SK-N-SH (cell line): ENCODE measurements around the gene OGFOD3. TPM values are rescaled to one million over a fixed set of nuclear protein-coding genes. Genes with fewer than 3 reads are reported as not detected.

Experiments
- CTCF ChIA-PET: fragments of 300-600, 350-600 bp; formaldehyde crosslinking; extraction: SDS; loops from one replicate; lab custom pipeline; 2021; lab: Yijun Ruan, JAX
- POLR2A ChIA-PET: fragments of 350-600 bp; sonication (Branson Sonifier 250); formaldehyde crosslinking; extraction: SDS; loops from one replicate; lab custom pipeline; 2020; ENCODE audit warnings: antibody characterized with exemption, inconsistent platforms; lab: Yijun Ruan, JAX
- DNase-seq: peaks from one replicate; pipeline ENCODE4 v3.0.0; 2012
- H2AFZ ChIP-seq: fragments of 200-600 bp; sonication (generic); 2 replicates; pipeline ENCODE4 v1.8.1; 2016; ENCODE audit warnings: antibody characterized with exemption, mild to moderate bottlenecking, low read depth
- H3F3A ChIP-seq: fragments of 200-600 bp; sonication (generic); replicated peaks from 2 replicates; pipeline ENCODE3; 2016; ENCODE audit warnings: antibody characterized with exemption, mild to moderate bottlenecking; ENCODE audit not compliant: insufficient read depth
- H3K27ac ChIP-seq, 2 experiments: fragments of 200-500 bp in 1 of 2; fragments of 200-600 bp in 1 of 2; sonication (Bioruptor generic) in 1 of 2; sonication (generic), shearing (Covaris generic) in 1 of 2; 2 replicates each; pipeline versions ENCODE4 v1.5.1 to v1.6.1; 2014 to 2016; ENCODE audit warnings: low read depth in 2 of 2, inconsistent platforms in 1 of 2, low read length in 1 of 2, mild to moderate bottlenecking in 1 of 2, mixed read lengths in 1 of 2
- H3K27me3 ChIP-seq: fragments of 200-600 bp; sonication (generic), shearing (Covaris generic); 2 replicates; pipeline ENCODE4 v1.6.1; 2016; ENCODE audit warnings: mixed run types; ENCODE audit not compliant: insufficient read depth
- H3K36me3 ChIP-seq, 2 experiments: fragments of 200-500 bp in 1 of 2; fragments of 200-600 bp in 1 of 2; sonication (Bioruptor generic) in 1 of 2; sonication (generic) in 1 of 2; replicated peaks in 1 of 2; 2 replicates each; pipeline versions ENCODE3 to v1.5.1; 2014 to 2016; ENCODE audit warnings: low read length in 1 of 2, mild to moderate bottlenecking in 1 of 2; ENCODE audit not compliant: insufficient read depth in 2 of 2, control insufficient read depth in 1 of 2
- H3K4me1 ChIP-seq, 2 experiments: fragments of 200-500 bp in 1 of 2; fragments of 200-600 bp in 1 of 2; sonication (Bioruptor generic) in 1 of 2; sonication (generic), shearing (Covaris generic) in 1 of 2; 2 replicates each; pipeline versions ENCODE4 v1.5.1 to v1.6.1; 2014 to 2016; ENCODE audit warnings: low read depth in 1 of 2, low read length in 1 of 2, mixed run types in 1 of 2; ENCODE audit not compliant: insufficient read depth in 2 of 2, control insufficient read depth in 1 of 2
- H3K4me2 ChIP-seq: fragments of 200-600 bp; sonication (generic), shearing (Covaris generic); 2 replicates; pipeline ENCODE4 v1.6.1; 2017; ENCODE audit warnings: mixed run types
- H3K4me3 ChIP-seq, 2 experiments: fragments of 200-500 bp in 1 of 2; fragments of 200-600 bp in 1 of 2; sonication (Bioruptor generic) in 1 of 2; sonication (generic), shearing (Covaris generic) in 1 of 2; 2 replicates each; pipeline versions ENCODE4 v1.5.1 to v1.8.1; 2014 to 2016; ENCODE audit warnings: low read depth in 2 of 2, inconsistent platforms in 1 of 2, low read length in 1 of 2, mild to moderate bottlenecking in 1 of 2, mixed read lengths in 1 of 2, moderate library complexity in 1 of 2
- H3K79me2 ChIP-seq: fragments of 200-600 bp; sonication (generic); 2 replicates; pipeline ENCODE4 v1.8.1; 2017; ENCODE audit warnings: mild to moderate bottlenecking; ENCODE audit not compliant: insufficient read depth
- H3K9ac ChIP-seq: fragments of 200-600 bp; sonication (generic); 2 replicates; pipeline ENCODE4 v1.6.1; 2017; ENCODE audit warnings: mixed run types
- H3K9me2 ChIP-seq: fragments of 200-600 bp; sonication (generic); 2 replicates; pipeline ENCODE4 v1.6.1; 2017; ENCODE audit warnings: mixed run types
- H3K9me3 ChIP-seq: fragments of 200-600 bp; sonication (generic); 2 replicates; pipeline ENCODE4 v1.6.1; 2017; ENCODE audit warnings: mixed run types, mild to moderate bottlenecking, moderate library complexity
- H4K20me1 ChIP-seq: fragments of 200-600 bp; sonication (generic); 2 replicates; pipeline ENCODE4 v1.6.1; 2017; ENCODE audit warnings: mild to moderate bottlenecking, mixed run types; ENCODE audit not compliant: insufficient read depth
- FOXJ3 ChIP-seq: sonication (generic); formaldehyde crosslinking; IDR thresholded peaks from 2 replicates; pipeline ENCODE4 v1.5.1; 2020; ENCODE audit warnings: mild to moderate bottlenecking, missing genetic modification reagents
- GATA2 ChIP-seq: sonication (generic); formaldehyde crosslinking; IDR thresholded peaks from 2 replicates; pipeline ENCODE4 v1.5.0; 2020; ENCODE audit warnings: mild to moderate bottlenecking, missing genetic modification reagents
- IRF3 ChIP-seq: fragments of 150-350 bp; IDR thresholded peaks from 2 replicates; pipeline ENCODE4 v1.6.1; 2016; ENCODE audit warnings: mild to moderate bottlenecking, low read depth, low read length
- POLR2AphosphoS5 ChIP-seq: IDR thresholded peaks from 2 replicates; pipeline ENCODE4 v1.6.1; 2012; ENCODE audit warnings: low read depth, low read length
- RCOR1 ChIP-seq: fragments of 150-350 bp; IDR thresholded peaks from 2 replicates; pipeline ENCODE4 v1.6.1; 2017; ENCODE audit warnings: antibody characterized with exemption, low read length
- REST ChIP-seq: IDR thresholded peaks from 2 replicates; pipeline ENCODE4 v1.6.1; 2012; ENCODE audit warnings: mild to moderate bottlenecking, low read depth, low read length, moderate library complexity
- RFX5 ChIP-seq: IDR thresholded peaks from 2 replicates; pipeline ENCODE4 v1.6.1; 2012; ENCODE audit warnings: mild to moderate bottlenecking, improper control_type of control experiment, low read length
- YY1 ChIP-seq: IDR thresholded peaks from 2 replicates; pipeline ENCODE4 v1.4.0; 2012; ENCODE audit warnings: low read depth, mild to moderate bottlenecking
- WGBS: methylation state at CpG from one replicate; pipeline ENCODE4 v1.1.6; 2017; ENCODE audit warnings: low lambda C conversion rate; 5-methylcytosine and 5-hydroxymethylcytosine counted together
- polyA plus RNA-seq, 3 experiments: library from polyadenylated mRNA; depleted of rRNA; stranded (reverse); fragments of >200 nt; gene quantifications; 2 replicates each; pipeline ENCODE4 v1.2.3, GENCODE V29; 2012
- small RNA-seq, 7 experiments: library from RNA; depleted of rRNA; stranded (forward); fragments of <200 nt; gene quantifications; one replicate each; pipeline ENCODE3, GENCODE V24; 2012

OGFOD3 gene
- polyA plus RNA-seq, 1 of the 3 experiments (the other 2 are of a cell fraction), result 68.2 TPM

- Histone ChIP-seq H3K27me3 (no peaks in the 10 kb centered on the region), H3K4me2 (no peak overlapping the region), H3K9ac (no peak overlapping the region), H3K9me2 (no peaks in the 10 kb centered on the region), H4K20me1 (no peaks in the 10 kb centered on the region), H2AFZ (no peak overlapping the region), H3K36me3 (no peaks in the 10 kb centered on the region), H3K4me3 (no peak overlapping the region), H3K79me2 (no peaks in the 10 kb centered on the region), H3K27ac (no peak overlapping the region), H3K9me3 (no peaks in the 10 kb centered on the region), H3K4me1 (peaks cover 0 to 10% of the 10 kb centered on the region in 2 experiments; a peak in 2 of 4 replicates), H3F3A (peaks cover 3% of the 10 kb centered on the region)
- POLR2A ChIA-PET, result interaction anchor here (1.3 kb wide), 1 partner anchor 13 kb away, joined by 4 read pairs; no protein-coding TSS in a partner anchor
- TF ChIP-seq RFX5, result no peak
- TF ChIP-seq IRF3, result no peak
- no peak for TF ChIP-seq FOXJ3 (CRISPR knock-in tag)
- TF ChIP-seq POLR2AphosphoS5, result no peak
- no peak for TF ChIP-seq YY1
- CTCF ChIA-PET, result interaction anchor here (0.6 to 2.1 kb wide), 9 partner anchors 9 to 136 kb away, joined by 3 to 6 read pairs (median 4); partner anchors contain the start of gene SECTM1
- WGBS, result 84% methylated on average over 28 of the region's 28 CpGs
- no peak for DNase-seq
These were observed 75.9 kb downstream of the OGFOD3 start for GRCh38 chr17:82342361-82343079.

- Histone ChIP-seq H3K9me2 (no peaks in the 10 kb centered on the region), H3K4me2 (peak overlapping the region; percentile 76), H3K27me3 (no peaks in the 10 kb centered on the region), H2AFZ (peak overlapping the region; percentile 78), H4K20me1 (no peaks in the 10 kb centered on the region), H3K4me3 (peak overlapping the region; percentile 29 to 30; a peak in 3 of 4 replicates), H3F3A (peaks cover 6% of the 10 kb centered on the region), H3K36me3 (no peaks in the 10 kb centered on the region), H3K79me2 (no peaks in the 10 kb centered on the region), H3K9me3 (no peaks in the 10 kb centered on the region), H3K27ac (peak overlapping the region; percentile 16 to 40; a peak in 2 of 4 replicates), H3K9ac (peak overlapping the region; percentile 27; the same call in 1 of the 2 replicates), H3K4me1 (peaks cover 1 to 11% of the 10 kb centered on the region in 2 experiments; a peak in 2 of 4 replicates)
- ChIA-PET CTCF (interaction anchor here (1.1 to 4.2 kb wide), 5 partner anchors 10 to 76 kb away, joined by 3 to 37 read pairs (median 6); no protein-coding TSS in a partner anchor), POLR2A (no interaction called here)
- TF ChIP-seq REST (peak; percentile 5; the same call in 1 of the 2 replicates), RCOR1 (no peak), GATA2 (CRISPR knock-in tag) (no peak)
- no peak for DNase-seq
- 89% methylated on average over 6 of the region's 10 CpGs for WGBS
These were observed 78.5 kb downstream of the OGFOD3 start for GRCh38 chr17:82339634-82340580.

Small RNA genes lying within 50 kb of the gene (small RNA-seq; reads per million reads assigned to genes)
- gene RF00019, result 0 reads per million in 7 experiments

Other genes starting within 250 kb of the OGFOD3 start
- 68.6 and 82.9 TPM in 2 replicates for gene CCDC57, start 205.7 kb downstream of the OGFOD3 start, polyA plus RNA-seq (2012; rRNA removed)
- gene SLC16A3, start 189.5 kb downstream of the OGFOD3 start, polyA plus RNA-seq (2012; rRNA removed), result 68.8 and 70.7 TPM in 2 replicates
- 133 and 216 TPM in 2 replicates for gene CSNK1D, start 144.9 kb downstream of the OGFOD3 start, polyA plus RNA-seq (2012; rRNA removed)
- 0.07 TPM in 1 of 2 replicates, not detected in the other for gene CD7, start 101.0 kb downstream of the OGFOD3 start, polyA plus RNA-seq (2012; rRNA removed)
- 2.1 and 3.8 TPM in 2 replicates for gene SECTM1, start 84.8 kb downstream of the OGFOD3 start, polyA plus RNA-seq (2012; rRNA removed)
- 0.10 and 0.11 TPM in 2 replicates for gene TEX19, start 59.3 kb downstream of the OGFOD3 start, polyA plus RNA-seq (2012; rRNA removed)
- gene UTS2R, start 46.8 kb downstream of the OGFOD3 start, polyA plus RNA-seq (2012; rRNA removed), result not detected in 2 replicates
- 38.8 and 43.1 TPM in 2 replicates for gene HEXD, start 239 bp downstream of the OGFOD3 start, polyA plus RNA-seq (2012; rRNA removed)
- gene CYBC1, start 32.2 kb upstream of the OGFOD3 start, polyA plus RNA-seq (2012; rRNA removed), result 160 and 165 TPM in 2 replicates
- gene NARF, start 40.2 kb upstream of the OGFOD3 start, polyA plus RNA-seq (2012; rRNA removed), result 128 and 130 TPM in 2 replicates
- gene FOXK2, start 101.1 kb upstream of the OGFOD3 start, polyA plus RNA-seq (2012; rRNA removed), result 33.6 and 36.4 TPM in 2 replicates
- 171 and 191 TPM in 2 replicates for gene WDR45B, start 229.9 kb upstream of the OGFOD3 start, polyA plus RNA-seq (2012; rRNA removed)